ENCODE data around the gene ECEL1. TPM values are rescaled to one million over a fixed set of nuclear protein-coding genes. Genes with fewer than 3 reads are reported as not detected.
"Not testable (repeated sequence)": the region's sequence is repeated elsewhere in the genome, so short reads cannot be mapped to it uniquely, and the experiment has no call there.

ECEL1 gene
- total RNA-seq, result not detected in 2 replicates

- intact Hi-C loops (cut with micrococcal nuclease), result no loop called here
Observed at GRCh38 chr2:232487385-232488096, at the start of gene ECEL1. ECEL1 (minus strand) TSS chr2:232487834; CDS start chr2:232486653, 1,181 bp downstream.

GRCh38 chr2:232537079-232537478, 49.4 kb upstream of the ECEL1 start:
- intact Hi-C loops (cut with micrococcal nuclease), result no loop called here

GRCh38 chr2:232535761-232536530, 48.3 kb upstream of the ECEL1 start:
- intact Hi-C loops (cut with micrococcal nuclease), result no loop called here

- intact Hi-C loops (cut with micrococcal nuclease), result no loop called here
Observed at GRCh38 chr2:232534940-232535651, 47.5 kb upstream of the ECEL1 start.

- intact Hi-C loops (cut with micrococcal nuclease), result no loop called here
Observed at GRCh38 chr2:232533944-232534710, 46.5 kb upstream of the ECEL1 start.

GRCh38 chr2:232532821-232533220, 45.2 kb upstream of the ECEL1 start:
- intact Hi-C loops (cut with micrococcal nuclease), result not testable (repeated sequence)

GRCh38 chr2:232532419-232532818, 44.8 kb upstream of the ECEL1 start:
- intact Hi-C loops (cut with micrococcal nuclease), result no loop called here

GRCh38 chr2:232530626-232531260, 43.1 kb upstream of the ECEL1 start:
- intact Hi-C loops (cut with micrococcal nuclease), result no loop called here

- intact Hi-C loops (cut with micrococcal nuclease), result loop anchor here (10.0 kb wide), 1 partner anchor 625 kb away; no protein-coding TSS in a partner anchor
Observed at GRCh38 chr2:232529806-232530547, 42.3 kb upstream of the ECEL1 start.

- intact Hi-C loops (cut with micrococcal nuclease), result loop anchor here (10.0 kb wide), 1 partner anchor 624 kb away; no protein-coding TSS in a partner anchor
Observed at GRCh38 chr2:232528746-232529460, 41.3 kb upstream of the ECEL1 start.

- intact Hi-C loops (cut with micrococcal nuclease), result loop anchor here (10.0 kb wide), 1 partner anchor 623 kb away; no protein-coding TSS in a partner anchor
Observed at GRCh38 chr2:232527905-232528470, 40.4 kb upstream of the ECEL1 start.

GRCh38 chr2:232526372-232526941, 38.8 kb upstream of the ECEL1 start:
- intact Hi-C loops (cut with micrococcal nuclease), result loop anchor here (10.0 kb wide), 1 partner anchor 622 kb away; no protein-coding TSS in a partner anchor

- intact Hi-C loops (cut with micrococcal nuclease), result loop anchor here (10.0 kb wide), 1 partner anchor 621 kb away; no protein-coding TSS in a partner anchor
Observed at GRCh38 chr2:232525791-232526371, 38.2 kb upstream of the ECEL1 start, which contains the start of gene CHRND. CHRND (plus strand) TSS chr2:232526160; CDS start chr2:232526216, 56 bp downstream.

GRCh38 chr2:232525199-232525598, 37.6 kb upstream of the ECEL1 start:
- intact Hi-C loops (cut with micrococcal nuclease), result loop anchor here (10.0 kb wide), 1 partner anchor 620 kb away; no protein-coding TSS in a partner anchor

- intact Hi-C loops (cut with micrococcal nuclease), result loop anchor here (10.0 kb wide), 1 partner anchor 620 kb away; no protein-coding TSS in a partner anchor
Observed at GRCh38 chr2:232524771-232525170, 37.1 kb upstream of the ECEL1 start.

GRCh38 chr2:232523682-232524597, 36.3 kb upstream of the ECEL1 start:
- intact Hi-C loops (cut with micrococcal nuclease), result loop anchor here (2.0 to 10.0 kb wide), 2 partner anchors 27 to 619 kb away; partner anchors contain the start of genes EIF4E2 and TIGD1

- intact Hi-C loops (cut with micrococcal nuclease), result loop anchor here (2.0 to 10.0 kb wide), 2 partner anchors 27 to 619 kb away; partner anchors contain the start of genes EIF4E2 and TIGD1
Observed at GRCh38 chr2:232523402-232523681, 35.7 kb upstream of the ECEL1 start.
